HG03571 (cell line): ENCODE measurements around the gene PCDH12.
A peak's percentile ranks its signal among the peaks of the same experiment; 100 is the strongest.

Experiments
- ATAC-seq: cut with Tn5 transposase; IDR thresholded peaks from one replicate; pipeline ENCODE4 v1.9.1; 2021; ENCODE audit not compliant: unreplicated experiment

Gene PCDH12

DNA sequence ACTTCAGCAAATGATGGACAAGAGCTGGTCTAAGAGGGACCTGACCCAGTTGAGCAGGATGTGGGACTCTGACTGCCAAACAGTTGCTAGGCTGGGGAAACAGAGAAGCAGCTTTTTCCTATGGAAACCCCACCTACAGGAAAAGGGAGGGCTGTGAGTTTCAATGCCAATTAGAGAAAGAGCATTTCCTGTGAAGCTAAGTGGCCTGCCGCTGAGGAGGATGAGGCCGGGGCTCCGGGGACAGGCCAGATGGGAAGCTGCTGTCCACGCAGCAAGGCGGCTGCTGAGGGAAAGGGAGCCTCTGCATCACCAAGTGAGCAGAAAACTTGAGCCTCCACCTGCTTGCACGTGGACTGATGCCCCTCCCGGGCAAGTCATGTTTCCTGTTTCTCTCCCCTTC lies at the start of gene PCDH12:
Gene PCDH12, minus strand, starts transcription at position 90 of the 400 bp plus-strand sequence. CDS start 351 bp downstream, outside the sequence.
- no peak for ATAC-seq

DNA sequence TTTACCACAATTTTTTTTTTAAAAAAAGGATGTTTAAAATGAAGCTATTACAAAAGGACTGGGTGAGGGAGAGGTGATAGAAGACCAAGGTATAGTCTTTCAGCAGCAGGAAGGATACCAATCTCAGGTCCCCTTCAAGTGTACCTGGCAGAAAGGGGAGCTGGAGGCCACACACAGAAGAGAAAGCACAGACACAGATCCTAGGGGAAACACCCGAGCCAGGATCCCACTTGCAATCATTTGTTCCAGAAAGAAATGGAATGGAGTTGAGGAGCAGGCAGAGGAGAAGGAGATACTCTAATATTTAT lies 49.2 kb upstream of the PCDH12 start:
- ATAC-seq, result no peak

DNA sequence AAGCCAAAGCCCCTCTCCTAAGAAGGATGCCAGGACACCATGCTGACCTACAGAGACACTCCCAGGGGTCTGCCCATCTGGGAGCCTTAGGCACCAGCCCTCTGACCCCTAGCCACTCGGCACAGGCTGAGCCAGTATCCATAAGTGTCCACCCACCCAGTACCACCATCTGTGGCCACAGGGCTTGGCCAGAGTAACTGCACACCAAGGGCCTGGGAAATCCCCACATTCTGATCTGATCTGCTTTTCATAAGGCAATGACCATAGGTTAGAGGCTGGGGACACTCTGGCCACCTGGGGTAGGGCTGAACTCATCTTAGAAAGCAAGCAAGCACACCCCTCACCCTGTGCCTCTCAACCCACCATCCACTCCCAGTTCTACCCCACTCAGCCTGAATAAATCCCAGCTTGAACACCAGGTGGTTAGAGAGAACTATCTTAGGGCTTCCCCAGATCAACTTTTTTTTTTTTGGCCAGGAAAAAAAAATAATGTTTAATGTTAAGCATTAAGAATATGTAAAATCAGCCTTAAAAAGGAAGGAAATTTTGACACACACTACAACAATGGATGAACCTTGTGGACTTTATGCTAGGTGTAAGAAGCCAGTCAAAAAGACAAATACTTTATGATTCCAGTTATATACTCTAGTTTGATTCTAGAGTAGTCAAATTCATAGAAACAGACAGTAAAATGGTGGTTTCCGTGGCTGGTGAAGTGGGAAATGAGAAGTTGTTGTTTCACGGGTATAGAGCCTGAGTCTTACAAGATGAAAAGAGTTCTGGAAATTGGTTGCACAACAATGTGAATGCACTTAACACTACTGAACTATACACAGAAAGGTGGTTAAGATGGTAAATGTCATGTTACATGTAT lies 48.6 kb upstream of the PCDH12 start:
- no peak for ATAC-seq

DNA sequence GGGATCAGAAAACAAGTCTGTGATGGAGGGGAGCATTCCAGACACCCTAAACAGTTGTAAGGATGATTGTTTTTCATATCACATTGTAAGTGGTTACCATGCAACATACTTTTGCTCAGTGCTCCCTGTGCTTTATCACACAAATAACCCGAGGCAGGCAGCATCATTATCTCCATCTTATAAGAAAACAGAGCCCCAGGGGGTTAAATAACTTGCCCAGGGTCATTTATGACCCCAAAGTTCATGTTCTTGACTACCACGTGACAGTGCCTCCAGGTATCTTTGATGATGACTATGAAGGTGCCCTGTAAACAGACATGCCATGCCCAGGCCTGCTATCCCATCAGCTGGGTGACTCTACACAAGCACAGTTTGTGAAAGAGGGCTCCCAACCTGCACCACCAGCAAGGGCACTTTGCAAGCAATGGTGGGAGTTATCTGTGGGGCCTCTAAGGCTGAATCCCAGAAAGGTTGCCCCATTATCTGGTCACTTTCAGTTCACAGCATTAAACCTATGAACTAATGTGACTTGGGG lies 45.3 kb upstream of the PCDH12 start:
- ATAC-seq, result no peak

DNA sequence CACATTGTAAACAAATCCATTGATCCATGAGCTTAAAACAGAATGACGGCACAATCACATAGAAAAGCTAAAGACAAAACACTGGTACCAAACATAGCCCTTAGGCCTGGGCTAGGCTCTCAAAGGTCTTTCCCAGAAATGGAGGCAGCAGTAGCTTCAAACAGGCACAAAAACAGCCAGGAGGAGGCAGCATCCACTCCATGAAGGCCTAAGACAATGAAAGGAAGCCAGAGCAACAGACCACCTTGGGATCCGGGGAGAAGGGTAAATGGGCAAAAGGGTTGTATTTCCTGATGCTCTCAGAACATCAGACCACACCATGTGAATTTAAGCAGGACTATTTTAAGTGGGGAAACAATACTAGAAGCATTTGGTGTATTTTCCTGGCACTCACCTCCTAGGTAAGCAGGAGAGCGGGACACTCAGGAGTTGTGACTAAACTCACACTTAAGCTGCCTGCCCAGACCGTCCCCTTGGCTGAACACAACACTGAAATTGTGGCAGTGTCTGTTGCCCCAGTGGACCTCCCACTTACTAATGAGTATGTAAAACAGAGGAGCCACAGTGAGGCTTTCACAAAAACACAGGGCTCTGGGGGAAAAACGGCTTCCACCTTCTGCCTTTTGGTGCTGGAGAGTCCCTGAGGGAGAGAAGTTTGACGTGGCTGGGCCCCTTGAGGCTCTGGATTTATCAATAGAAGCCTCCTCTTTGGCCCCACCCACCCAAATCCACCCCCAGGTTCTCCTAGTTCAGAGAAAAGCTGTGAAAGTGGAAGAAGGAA lies 42.9 kb upstream of the PCDH12 start:
- ATAC-seq, result no peak

DNA sequence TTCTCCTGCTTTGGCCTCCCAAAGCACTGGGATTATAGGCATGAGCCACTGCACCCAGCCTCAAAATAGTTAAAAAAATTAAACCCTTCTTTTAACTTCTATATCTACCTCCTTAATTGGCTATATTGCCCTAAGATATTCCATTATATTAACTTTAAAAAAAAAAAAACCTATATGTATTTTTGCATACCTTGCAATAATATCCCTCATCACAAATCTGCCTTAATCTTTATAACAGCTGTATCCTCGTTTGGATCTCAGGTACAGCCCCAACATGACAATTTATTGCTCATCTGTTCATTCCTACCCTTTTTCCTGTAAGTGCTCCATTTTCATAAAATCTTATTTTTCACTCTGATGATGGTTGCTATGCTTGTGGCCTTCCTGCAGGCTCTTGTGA lies 42.2 kb upstream of the PCDH12 start:
- ATAC-seq, result no peak

DNA sequence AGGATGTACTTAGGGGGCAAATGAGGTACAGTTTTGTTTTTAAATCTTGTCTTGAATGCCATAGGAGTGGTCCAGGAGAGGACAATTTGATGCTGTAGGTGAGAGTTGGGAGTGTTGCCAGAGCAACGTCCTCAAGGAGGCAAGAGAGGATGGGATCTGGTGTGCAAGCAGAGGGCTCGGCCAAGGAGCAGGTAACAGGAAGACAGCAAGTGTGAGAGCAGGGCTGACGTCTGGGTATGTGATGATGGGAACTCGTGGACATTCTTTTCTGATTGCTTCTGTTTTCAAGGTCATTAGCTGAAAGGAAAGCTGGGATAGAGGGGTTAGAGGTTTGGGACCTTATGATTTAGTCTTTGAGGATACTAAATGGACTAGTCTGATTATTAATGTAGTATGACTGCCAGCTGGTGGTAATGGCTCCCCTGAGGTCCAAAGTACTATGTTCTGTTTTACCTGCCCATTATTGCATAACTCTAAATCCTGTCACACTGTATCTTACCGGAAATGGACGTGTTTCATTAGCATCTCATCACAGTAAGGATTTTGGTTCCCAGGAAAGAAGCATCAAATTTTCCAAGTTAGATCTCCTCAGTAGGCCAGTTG lies 39.5 kb upstream of the PCDH12 start:
- no peak for ATAC-seq

DNA sequence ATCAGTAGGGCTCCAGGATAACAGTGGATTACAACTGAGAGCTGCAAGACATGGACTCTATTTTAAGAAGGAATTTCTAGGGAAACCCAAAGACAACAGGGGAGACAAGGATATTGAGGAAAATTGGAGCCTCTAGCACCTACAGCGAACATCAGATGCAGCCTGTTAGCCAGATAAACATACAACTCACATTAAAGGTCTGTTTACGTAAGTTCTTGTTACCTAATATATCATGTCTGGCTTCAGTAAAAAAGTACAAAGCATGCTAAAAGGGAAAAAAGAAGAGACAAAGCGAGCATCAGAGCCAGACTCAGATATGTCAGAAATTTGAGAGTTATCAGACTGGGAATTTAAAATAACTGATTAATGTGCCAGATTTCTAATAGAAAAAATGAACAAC lies 37.7 kb upstream of the PCDH12 start:
- no peak for ATAC-seq

DNA sequence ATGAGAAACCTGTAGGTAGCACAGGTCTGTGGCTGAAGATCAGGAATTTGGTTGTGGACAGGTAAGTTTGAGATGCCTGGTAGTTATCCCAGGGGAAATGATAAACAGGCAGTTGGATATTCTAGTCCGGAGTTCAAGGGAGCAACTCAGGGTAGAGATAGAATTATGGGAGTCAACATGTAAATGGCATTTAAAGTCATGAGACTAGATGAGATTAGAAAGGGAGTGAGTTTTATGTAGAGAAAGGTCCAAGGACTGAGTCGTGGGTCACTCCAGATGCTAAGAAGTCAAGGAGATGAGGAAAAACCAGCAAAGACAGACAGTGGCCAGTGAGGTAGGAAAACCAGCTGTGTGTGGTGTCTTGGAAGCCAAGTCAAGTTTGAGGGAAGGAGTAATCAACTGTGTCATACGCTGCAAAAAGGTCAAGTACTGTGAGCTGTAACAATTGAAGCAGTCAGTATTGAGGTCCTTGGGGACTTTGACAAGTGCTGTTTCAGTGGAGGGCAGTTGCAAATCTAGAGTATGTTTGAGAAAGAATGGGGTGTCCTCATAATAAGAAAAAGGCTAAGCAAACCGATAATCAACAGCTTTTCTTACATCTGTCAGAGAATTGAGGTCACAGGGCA lies 36.6 kb upstream of the PCDH12 start:
- no peak for ATAC-seq

DNA sequence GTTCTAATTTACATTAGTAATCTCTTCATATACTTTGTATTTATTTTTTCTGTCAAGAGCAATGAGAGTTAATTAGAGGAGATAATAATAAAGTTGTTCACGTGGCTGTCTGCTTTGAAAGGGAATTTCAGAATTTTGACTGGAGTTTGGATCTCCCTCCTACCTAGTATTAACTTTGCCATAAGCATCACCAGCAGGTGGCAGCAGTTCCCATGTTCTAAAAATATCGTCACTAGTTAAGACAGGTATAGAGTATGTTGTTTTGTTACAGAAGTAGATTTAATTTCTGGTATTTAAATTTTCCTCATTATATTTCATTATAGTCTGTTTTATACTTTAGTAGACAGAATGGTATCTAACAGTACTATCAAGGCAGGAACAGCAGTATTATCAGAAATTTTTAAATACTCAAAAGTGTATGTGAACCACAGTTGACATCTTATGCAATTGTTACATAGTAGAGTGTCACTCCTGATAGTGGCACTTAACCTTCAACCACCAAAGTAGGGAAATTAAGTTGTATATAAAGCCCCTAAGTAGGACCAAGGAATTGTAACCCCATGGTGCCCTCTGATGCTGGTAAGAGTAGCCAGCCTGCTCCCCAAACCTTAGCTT lies 34.5 kb upstream of the PCDH12 start:
- ATAC-seq, result no peak

DNA sequence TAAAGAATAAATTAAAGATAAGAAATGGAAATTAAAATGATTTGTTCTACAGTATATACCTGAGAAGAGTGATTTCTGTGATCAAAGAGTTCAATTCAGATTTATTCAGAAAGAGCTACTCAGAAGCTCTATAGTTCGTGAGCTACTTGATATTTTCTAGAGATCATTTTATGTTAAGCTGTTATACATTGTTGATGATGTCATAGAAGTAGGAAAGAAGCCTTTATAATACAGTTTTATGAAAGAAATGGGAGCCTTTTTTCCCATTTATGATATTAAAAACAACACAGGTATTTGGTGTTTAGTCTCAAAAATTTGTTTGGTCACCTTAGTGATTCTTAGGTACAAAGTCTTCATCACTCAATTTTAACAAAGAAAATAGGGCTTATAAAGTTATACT lies 31.7 kb upstream of the PCDH12 start:
- no peak for ATAC-seq

DNA sequence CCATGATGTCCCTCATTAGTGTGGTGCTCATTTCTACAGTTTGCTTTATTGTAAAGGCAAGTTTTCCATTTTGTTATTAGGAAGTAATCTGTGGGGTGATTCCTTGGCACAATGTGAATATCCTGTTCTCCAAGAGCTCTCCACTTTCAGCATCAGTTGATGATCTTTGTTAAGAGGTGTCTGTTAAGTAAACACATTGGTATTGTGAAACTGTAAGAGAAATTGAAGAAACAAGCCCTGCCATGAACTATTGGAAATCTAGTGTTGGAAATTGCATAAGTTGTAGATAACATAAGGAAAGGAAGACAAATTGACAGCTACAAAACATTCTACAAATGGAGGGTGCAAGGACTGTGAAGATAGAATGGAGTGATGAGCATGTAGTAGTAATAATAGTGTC lies 28.1 kb upstream of the PCDH12 start:
- no peak for ATAC-seq

DNA sequence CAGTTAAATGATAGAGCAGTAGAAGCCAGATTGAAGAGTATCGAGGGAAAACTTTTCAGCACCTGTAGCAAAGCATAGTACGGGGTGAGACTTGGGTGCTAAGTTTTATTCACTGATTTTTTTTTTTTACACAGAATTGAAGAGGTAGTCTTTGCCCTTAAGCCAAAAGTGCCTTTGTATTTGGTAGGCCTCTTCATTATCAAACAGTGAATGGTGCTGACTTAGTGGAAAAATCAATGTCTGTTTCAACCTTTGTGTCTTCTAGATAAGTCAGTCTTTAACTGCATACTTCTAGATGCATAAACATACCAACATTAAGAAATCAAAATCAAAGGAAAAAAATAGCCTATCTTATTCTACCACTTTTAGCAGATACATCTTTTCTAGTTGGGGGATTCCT lies 24.6 kb upstream of the PCDH12 start:
- no peak for ATAC-seq

DNA sequence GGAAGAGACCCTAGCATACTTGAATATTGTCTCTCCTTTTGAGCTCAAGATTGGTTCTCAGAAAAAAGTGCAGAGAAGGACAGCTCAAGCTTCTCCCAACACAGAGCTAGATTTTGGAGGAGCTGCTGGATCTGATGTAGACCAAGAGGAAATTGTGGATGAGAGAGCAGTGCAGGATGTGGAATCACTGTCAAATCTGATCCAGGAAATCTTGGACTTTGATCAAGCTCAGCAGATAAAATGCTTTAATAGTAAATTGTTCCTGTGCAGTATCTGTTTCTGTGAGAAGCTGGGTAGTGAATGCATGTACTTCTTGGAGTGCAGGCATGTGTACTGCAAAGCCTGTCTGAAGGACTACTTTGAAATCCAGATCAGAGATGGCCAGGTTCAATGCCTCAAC lies 20.4 kb upstream of the PCDH12 start:
- no peak for ATAC-seq

DNA sequence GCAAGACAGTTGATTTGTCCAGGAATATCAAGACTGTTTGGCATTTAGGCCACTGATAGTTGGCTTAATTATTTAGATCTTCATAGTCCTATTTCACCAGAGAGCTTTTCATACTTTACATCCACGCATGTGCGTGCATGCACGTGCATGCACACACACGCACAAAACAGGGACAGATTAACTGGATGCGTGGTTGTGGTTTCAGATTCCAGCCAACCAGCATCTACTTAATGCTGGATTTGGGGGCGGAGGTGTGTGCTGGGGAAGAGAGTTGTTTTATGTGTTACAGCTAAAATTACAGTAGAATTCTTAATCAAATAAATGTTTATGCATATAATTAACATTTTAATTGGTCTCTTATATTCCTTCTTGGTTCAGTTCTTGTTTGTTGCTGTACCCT lies 18.2 kb upstream of the PCDH12 start:
- ATAC-seq, result no peak

DNA sequence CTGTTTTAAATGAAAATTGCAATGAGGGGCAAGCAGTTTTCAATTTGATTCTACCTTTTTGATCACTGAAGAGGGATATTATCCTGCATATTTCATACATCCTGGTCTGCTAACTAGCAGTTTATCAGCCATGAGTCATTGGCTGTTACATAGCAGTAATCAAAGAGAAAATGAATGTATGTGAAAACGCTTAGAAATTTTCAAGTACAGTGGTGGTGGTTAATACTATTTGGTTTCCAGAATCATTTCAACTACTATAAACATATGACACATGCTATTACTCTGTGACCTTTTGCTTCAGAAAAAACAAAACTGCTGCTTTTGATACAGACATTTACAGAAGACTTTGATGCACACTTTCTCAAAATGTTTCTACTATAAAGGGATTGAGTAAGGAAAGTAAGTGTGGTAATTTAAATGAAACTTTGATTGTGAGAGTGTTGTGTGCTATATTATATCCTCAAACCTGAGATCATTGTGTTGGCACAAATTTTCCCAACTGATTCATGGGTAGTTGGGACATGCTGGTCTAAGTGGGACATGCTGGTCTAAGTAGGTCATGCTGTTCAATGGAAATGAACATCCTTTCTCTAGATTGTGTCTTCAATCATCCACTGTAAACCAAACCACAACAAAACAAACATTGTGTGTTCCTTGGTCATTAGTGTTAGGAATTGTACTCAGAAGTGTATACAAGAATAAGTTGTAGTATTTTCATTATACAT lies 16.0 kb upstream of the PCDH12 start:
- ATAC-seq, result no peak

DNA sequence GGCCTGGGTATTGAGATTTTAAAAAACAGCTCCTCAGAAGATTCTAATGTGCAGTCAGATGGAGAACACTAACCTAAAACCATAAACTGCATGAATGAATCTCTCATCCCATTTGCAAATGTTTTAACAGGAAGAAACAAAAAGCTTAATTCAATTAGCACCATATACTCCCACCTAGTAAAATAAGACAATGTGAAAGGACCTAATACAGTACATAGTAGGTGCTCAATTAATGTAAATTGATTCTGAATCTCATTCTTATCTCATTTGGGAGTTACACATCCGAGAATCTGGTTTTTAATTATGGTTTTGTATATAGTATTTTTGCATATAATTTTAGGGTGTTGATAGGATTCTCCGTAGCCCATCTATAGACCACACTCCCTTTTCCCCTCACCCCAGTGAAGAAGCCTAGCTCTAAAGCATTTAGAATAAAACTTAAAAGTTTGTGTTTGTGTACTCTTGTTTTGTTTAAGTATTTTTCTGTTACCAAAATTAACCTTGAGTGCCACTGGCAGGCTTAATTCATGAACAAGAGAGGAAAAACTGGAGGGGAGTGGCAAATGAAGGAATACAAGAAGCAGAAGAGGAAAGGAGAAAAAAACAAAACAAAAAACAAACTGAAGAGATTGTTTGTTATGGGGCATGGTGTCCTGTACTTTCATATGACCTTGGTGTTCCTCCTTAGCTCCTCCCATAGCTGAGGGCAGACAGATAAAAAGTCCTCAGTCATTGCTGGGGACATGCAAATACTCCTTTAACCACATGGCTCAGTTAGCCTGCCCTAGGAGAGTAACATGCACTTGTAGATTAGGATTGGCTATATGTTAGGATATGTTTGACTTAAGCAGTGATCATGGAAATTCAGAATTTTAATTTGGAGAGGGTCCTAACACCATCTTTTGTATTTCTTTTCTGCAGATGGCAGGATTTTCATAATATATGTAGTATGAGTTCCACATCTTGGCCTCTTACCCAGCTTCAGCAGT lies 12.1 kb upstream of the PCDH12 start:
- peak; percentile 42 for ATAC-seq

DNA sequence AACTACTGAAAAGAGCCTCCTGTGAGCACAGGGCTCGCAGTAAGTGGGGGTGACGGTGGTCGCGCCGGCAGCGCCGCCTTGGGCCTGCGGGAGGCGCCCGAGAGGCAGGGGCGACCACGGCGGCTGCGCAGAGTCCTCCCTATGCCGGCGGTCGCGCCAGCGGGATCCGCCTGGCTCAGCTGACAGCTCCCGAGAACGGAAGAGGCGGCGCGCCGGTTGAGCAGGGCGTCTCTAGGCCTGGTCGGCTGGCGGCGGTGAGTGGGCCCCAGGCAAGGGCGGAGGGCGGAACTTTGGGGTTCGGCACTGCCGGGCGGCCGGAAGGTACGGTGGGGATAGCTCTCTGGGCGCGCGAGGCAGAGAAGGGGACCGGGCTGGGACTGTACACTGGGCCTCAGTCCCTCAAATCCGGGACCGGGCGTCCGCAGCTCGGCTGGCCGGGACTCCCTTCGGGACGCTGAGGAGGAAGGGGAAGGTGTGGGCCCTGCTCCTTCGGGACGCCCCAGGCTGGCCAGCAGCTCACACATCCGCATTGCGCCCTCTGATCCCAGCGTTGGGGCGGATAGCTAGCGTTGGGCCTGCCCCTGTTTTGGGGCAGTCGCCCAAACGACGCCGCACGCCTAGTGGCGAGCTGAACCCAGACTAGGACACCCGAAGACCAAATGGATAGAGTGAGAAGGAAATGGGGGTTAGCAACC lies 11.1 kb upstream of the PCDH12 start, which contains the start of gene RNF14:
Gene RNF14, plus strand, starts transcription at position 192 of the 695 bp plus-strand sequence. CDS start 4,484 bp downstream, outside the sequence.
- peak; percentile 92 for ATAC-seq
